GM13977 (cell line): ENCODE measurements around the gene PDLIM3.

Experiments used
- DNase-seq: peaks from one replicate; pipeline ENCODE4 v3.0.0; 2012; ENCODE audit warnings: low spot score
- CTCF ChIP-seq: IDR thresholded peaks from 2 replicates; pipeline ENCODE4 v1.5.1; 2012; ENCODE audit warnings: mild to moderate bottlenecking, control low read depth; ENCODE audit not compliant: insufficient read depth; ENCODE audit errors: extremely low read depth, missing control alignments
- in situ Hi-C: fragments of 300-500 bp; cut with MboI; formaldehyde crosslinking; loops from one replicate; pipeline ENCODE4 v1.12.0; 2022; ENCODE audit warnings: low sequenced_read_pairs, low pct_unique_long_range_greater_than_20kb, mixed read lengths, inconsistent platforms; ENCODE audit not compliant: unreplicated experiment

Gene PDLIM3

GRCh38 chr4:185479507-185479971, 55.8 kb downstream of the PDLIM3 start:
- in situ Hi-C loops: no loop called here
- TF ChIP-seq CTCF: no peak
- DNase-seq: peak; percentile 71

GRCh38 chr4:185473247-185473646, 62.1 kb downstream of the PDLIM3 start:
- no peak for DNase-seq
- in situ Hi-C loops: no loop called here
- no peak for TF ChIP-seq CTCF

GRCh38 chr4:185472103-185472542, 63.2 kb downstream of the PDLIM3 start:
- in situ Hi-C loops: no loop called here
- no peak for DNase-seq
- TF ChIP-seq CTCF: no peak

GRCh38 chr4:185471235-185472102, 63.8 kb downstream of the PDLIM3 start, which contains the start of gene CCDC110:
TSS of gene CCDC110 (minus strand) at chr4:185471733. CDS start at chr4:185471683, 50 bp downstream.
- in situ Hi-C loops: no loop called here
- TF ChIP-seq CTCF: peak; percentile 89
- DNase-seq: peak; percentile 100

- DNase-seq: peak; percentile 17
- TF ChIP-seq CTCF: no peak
- in situ Hi-C loops: no loop called here
These were observed 64.7 kb downstream of the PDLIM3 start for GRCh38 chr4:185470501-185471195.

GRCh38 chr4:185469580-185470154, 65.6 kb downstream of the PDLIM3 start:
- no peak for DNase-seq
- TF ChIP-seq CTCF: no peak
- in situ Hi-C loops: no loop called here
